Measurements from ENCODE around the gene PTPRT.

- TF ChIP-seq CTCF (IDR thresholded peaks at IDR 0.05) (no peak), POLR2A (IDR thresholded peaks at IDR 0.05) (no peak), EP300 (IDR thresholded peaks at IDR 0.05) (no peak)
Measured at GRCh38 chr20:42340368-42340767, 849.3 kb downstream of the PTPRT start.

Measured in ovary (tissue), 3 donors.